Stimulated activated CD4-positive, alpha-beta T cell treated with anti-CD3 and anti-CD28 coated beads, TNF-alpha, amount 100 ng/mL, for 4 hours (primary cell): ENCODE measurements around the gene TRIP13.
"Not testable (repeated sequence)": the region's sequence is repeated elsewhere in the genome, so short reads cannot be mapped to it uniquely, and the experiment has no call there.

Experiments
- DNase-seq, 3 experiments: peaks; one replicate each; pipeline ENCODE4 v3.0.0-alpha.2; 2020; ENCODE audit warnings: low read depth in 3 of 3

The TRIP13 gene

GRCh38 chr5:919356-920000, 26.8 kb downstream of the TRIP13 start:
- DNase-seq = no peak

GRCh38 chr5:920321-920720, 27.6 kb downstream of the TRIP13 start:
- DNase-seq = no peak

GRCh38 chr5:921456-922435, 29.1 kb downstream of the TRIP13 start:
- no peak for DNase-seq

- DNase-seq = no peak
Observed at GRCh38 chr5:922436-923280, 30.0 kb downstream of the TRIP13 start.

- DNase-seq = peak; percentile 44 to 52 (median 52)
Observed at GRCh38 chr5:923281-923873, 30.7 kb downstream of the TRIP13 start.

GRCh38 chr5:926417-927171, 33.9 kb downstream of the TRIP13 start:
- DNase-seq = no peak

- DNase-seq = no peak
Observed at GRCh38 chr5:927172-928015, 34.7 kb downstream of the TRIP13 start.

- not testable (repeated sequence) for DNase-seq
Observed at GRCh38 chr5:929182-929581, 36.5 kb downstream of the TRIP13 start.

GRCh38 chr5:929596-929995, 36.9 kb downstream of the TRIP13 start:
- no peak for DNase-seq

GRCh38 chr5:930866-931265, 38.2 kb downstream of the TRIP13 start:
- no peak for DNase-seq

GRCh38 chr5:931570-932145, 39.0 kb downstream of the TRIP13 start:
- no peak for DNase-seq

- no peak for DNase-seq
Observed at GRCh38 chr5:932151-932627, 39.5 kb downstream of the TRIP13 start.

- DNase-seq = no peak
Observed at GRCh38 chr5:932628-933250, 40.1 kb downstream of the TRIP13 start.

- DNase-seq = no peak
Observed at GRCh38 chr5:933251-933861, 40.7 kb downstream of the TRIP13 start.

GRCh38 chr5:933951-934350, 41.3 kb downstream of the TRIP13 start:
- not testable (repeated sequence) for DNase-seq

- DNase-seq = not testable (repeated sequence)
Observed at GRCh38 chr5:934381-934967, 41.8 kb downstream of the TRIP13 start.

- no peak for DNase-seq
Observed at GRCh38 chr5:935510-936084, 42.9 kb downstream of the TRIP13 start.
